RWPE1 (cell line): ENCODE results near the gene TFG.

Experiments used
- CTCF ChIA-PET: fragments of 350-600 bp; sonication (Branson Sonifier 250); formaldehyde crosslinking; extraction: SDS; loops from one replicate; lab custom pipeline; 2021; lab: Yijun Ruan, JAX
- POLR2A ChIA-PET: fragments of 400-600 bp; formaldehyde crosslinking; extraction: SDS; loops from one replicate; lab custom pipeline; 2020; ENCODE audit warnings: antibody characterized with exemption; ENCODE audit not compliant: low non-redundant PET; lab: Yijun Ruan, JAX
- DNase-seq: peaks from one replicate; pipeline ENCODE4 v3.0.0; 2012; ENCODE audit warnings: low spot score
- H3K27ac ChIP-seq: fragments of 450-650 bp; 2 replicates; pipeline ENCODE4 v1.5.1; 2017
- CTCF ChIP-seq: fragments of 450-650 bp; conservative IDR thresholded peaks from 2 replicates; pipeline ENCODE4 v1.5.1; 2017; ENCODE audit warnings: low read depth, mild to moderate bottlenecking

The TFG gene

DNA sequence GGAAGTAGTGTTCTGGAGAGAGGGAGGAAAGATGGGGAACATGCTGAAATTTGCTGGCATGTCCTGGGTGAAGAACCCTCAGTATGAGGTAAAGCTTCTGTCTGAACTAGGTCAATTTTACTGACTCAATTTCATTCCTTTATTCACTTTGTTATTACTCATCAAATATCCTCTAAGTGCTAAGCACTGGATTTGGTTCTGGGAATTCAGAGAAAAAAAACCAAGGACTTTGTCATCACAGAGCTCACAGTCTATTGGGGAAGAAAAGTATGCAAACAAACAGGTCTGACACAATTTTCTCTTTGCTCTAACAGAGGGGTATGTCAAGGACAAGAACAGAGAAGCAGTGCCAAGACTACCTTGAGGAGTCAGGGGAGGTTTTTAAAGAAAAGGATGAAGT, 68.0 kb downstream of the TFG start:
- POLR2A ChIA-PET = no interaction called here
- no peak for DNase-seq
- TF ChIP-seq CTCF = no peak
- CTCF ChIA-PET = interaction anchor here (0.6 kb wide), 1 partner anchor 313 kb away, joined by 4 read pairs; no protein-coding TSS in a partner anchor
- H3K27ac ChIP-seq = no peak overlapping the region

- DNase-seq = no peak
- TF ChIP-seq CTCF = no peak
- H3K27ac ChIP-seq = no peak overlapping the region
- ChIA-PET CTCF (no interaction called here), POLR2A (no interaction called here)
These were observed 70.2 kb downstream of the TFG start for GRCh38 chr3:100779480-100779879.

GRCh38 chr3:100780071-100780622, 70.9 kb downstream of the TFG start:
- TF ChIP-seq CTCF = no peak
- H3K27ac ChIP-seq = no peak overlapping the region
- no peak for DNase-seq
- CTCF ChIA-PET = no interaction called here
- POLR2A ChIA-PET = no interaction called here

GRCh38 chr3:100781301-100781700, 72.0 kb downstream of the TFG start:
- no peak for DNase-seq
- ChIA-PET CTCF (no interaction called here), POLR2A (no interaction called here)
- H3K27ac ChIP-seq = no peak overlapping the region
- TF ChIP-seq CTCF = no peak

- ChIA-PET CTCF (no interaction called here), POLR2A (no interaction called here)
- no peak for TF ChIP-seq CTCF
- no peak overlapping the region for H3K27ac ChIP-seq
- no peak for DNase-seq
These were observed 73.1 kb downstream of the TFG start for GRCh38 chr3:100782348-100782747.

DNA sequence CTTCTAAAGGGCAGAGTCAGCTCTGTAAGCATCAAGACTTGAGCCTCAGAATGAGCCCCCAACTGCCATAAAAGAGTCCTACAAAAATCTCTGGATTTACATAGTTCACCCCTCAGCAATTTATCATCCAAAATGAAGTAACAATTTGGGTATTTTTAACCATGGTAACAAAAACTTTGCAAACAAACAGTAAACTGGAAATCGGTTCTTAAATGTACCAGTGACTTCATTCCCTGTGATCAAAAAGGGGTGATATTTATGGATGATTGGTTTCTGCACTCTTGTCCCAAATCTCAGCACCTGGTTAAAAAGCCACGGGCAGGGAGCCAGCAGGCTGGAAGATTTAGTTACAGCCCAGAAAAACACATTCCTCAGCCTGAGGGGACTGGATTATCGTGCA, 73.6 kb downstream of the TFG start:
- POLR2A ChIA-PET = no interaction called here
- DNase-seq = no peak
- TF ChIP-seq CTCF = no peak
- CTCF ChIA-PET = no interaction called here
- H3K27ac ChIP-seq = no peak overlapping the region
